Muscle of arm (tissue), 12 donors: ENCODE measurements around the gene TFG. TPM values are rescaled to one million over a fixed set of nuclear protein-coding genes. Genes with fewer than 3 reads are reported as not detected.
A peak's percentile ranks its signal among the peaks of the same experiment; 100 is the strongest.

ENCODE experiments used
- DNase-seq: peaks from one replicate; pipeline ENCODE4 v3.0.0-alpha.2; 2013
- polyA plus RNA-seq, 12 donors: library from polyadenylated mRNA; unstranded; fragments of 120-200 nt; gene quantifications; one replicate each; pipeline ENCODE4 v1.2.1, GENCODE V29; 2013; ENCODE audit not compliant: insufficient read length in 12 of 12

Gene TFG
- polyA plus RNA-seq, 12 donors, result 79.4 to 140 (median 99.7) TPM; not detected in 1

GRCh38 chr3:100746092-100746491 is 36.8 kb downstream of the TFG start:
- no peak for DNase-seq

GRCh38 chr3:100748220-100748619 is 38.9 kb downstream of the TFG start:
- no peak for DNase-seq

- no peak for DNase-seq
Measured at GRCh38 chr3:100748967-100749366, 39.7 kb downstream of the TFG start.

GRCh38 chr3:100753846-100754245 is 44.6 kb downstream of the TFG start:
- DNase-seq, result no peak

GRCh38 chr3:100754563-100755334 is 45.5 kb downstream of the TFG start:
- DNase-seq, result no peak

- DNase-seq, result peak; percentile 75
Measured at GRCh38 chr3:100756441-100756840, 47.1 kb downstream of the TFG start.

GRCh38 chr3:100759159-100759558 is 49.9 kb downstream of the TFG start:
- DNase-seq, result no peak

GRCh38 chr3:100759950-100760349 is 50.7 kb downstream of the TFG start:
- DNase-seq, result peak; percentile 62

GRCh38 chr3:100760377-100760776 is 51.1 kb downstream of the TFG start:
- no peak for DNase-seq

GRCh38 chr3:100761211-100761942 is 52.1 kb downstream of the TFG start:
- no peak for DNase-seq

- no peak for DNase-seq
Measured at GRCh38 chr3:100761951-100762350, 52.7 kb downstream of the TFG start.

GRCh38 chr3:100765437-100765975 is 56.2 kb downstream of the TFG start:
- no peak for DNase-seq

GRCh38 chr3:100766069-100766468 is 56.8 kb downstream of the TFG start:
- no peak for DNase-seq

- DNase-seq, result no peak
Measured at GRCh38 chr3:100769693-100770092, 60.4 kb downstream of the TFG start.

- DNase-seq, result no peak
Measured at GRCh38 chr3:100775226-100775625, 65.9 kb downstream of the TFG start.

GRCh38 chr3:100775669-100776068 is 66.4 kb downstream of the TFG start:
- no peak for DNase-seq

GRCh38 chr3:100776097-100776729 is 66.9 kb downstream of the TFG start:
- no peak for DNase-seq

GRCh38 chr3:100776746-100777145 is 67.5 kb downstream of the TFG start:
- DNase-seq, result no peak

GRCh38 chr3:100777271-100777670 is 68.0 kb downstream of the TFG start:
- DNase-seq, result no peak

GRCh38 chr3:100779480-100779879 is 70.2 kb downstream of the TFG start:
- DNase-seq, result no peak

- DNase-seq, result no peak
Measured at GRCh38 chr3:100780071-100780622, 70.9 kb downstream of the TFG start.

- no peak for DNase-seq
Measured at GRCh38 chr3:100781301-100781700, 72.0 kb downstream of the TFG start.
